Hematopoietic multipotent progenitor cell treated with erythropoietin and hydrocortisone succinate and interleukin-3 and kit ligand, for 6 days (in vitro differentiated cells): ENCODE results near the gene FAM32A.

Experiments
- DNase-seq: peaks from one replicate; pipeline ENCODE4 v3.0.0-alpha.2; 2015

The FAM32A gene

GRCh38 chr19:16203256-16204004 is 18.2 kb downstream of the FAM32A start:
- DNase-seq = no peak

GRCh38 chr19:16204005-16204294 is 18.7 kb downstream of the FAM32A start:
- no peak for DNase-seq

GRCh38 chr19:16205205-16206045 is 20.2 kb downstream of the FAM32A start:
- DNase-seq = no peak

- DNase-seq = no peak
These were observed 20.9 kb downstream of the FAM32A start for GRCh38 chr19:16206046-16206605.

GRCh38 chr19:16206637-16207036 is 21.4 kb downstream of the FAM32A start:
- no peak for DNase-seq

GRCh38 chr19:16207063-16207462 is 21.9 kb downstream of the FAM32A start:
- DNase-seq = no peak

GRCh38 chr19:16207490-16208025 is 22.3 kb downstream of the FAM32A start:
- DNase-seq = no peak

GRCh38 chr19:16208064-16208759 is 23.0 kb downstream of the FAM32A start:
- DNase-seq = no peak

- peak; percentile 66 for DNase-seq
These were observed 23.8 kb downstream of the FAM32A start for GRCh38 chr19:16208847-16209665.

- no peak for DNase-seq
These were observed 25.0 kb downstream of the FAM32A start for GRCh38 chr19:16210168-16210567.

- DNase-seq = no peak
These were observed 27.9 kb downstream of the FAM32A start for GRCh38 chr19:16213076-16213475.

- no peak for DNase-seq
These were observed 31.8 kb downstream of the FAM32A start for GRCh38 chr19:16216744-16217670.

GRCh38 chr19:16217716-16218451 is 32.7 kb downstream of the FAM32A start:
- DNase-seq = peak; percentile 15

GRCh38 chr19:16218851-16219250 is 33.6 kb downstream of the FAM32A start:
- DNase-seq = no peak

GRCh38 chr19:16222806-16223205 is 37.6 kb downstream of the FAM32A start:
- no peak for DNase-seq

- no peak for DNase-seq
These were observed 38.5 kb downstream of the FAM32A start for GRCh38 chr19:16223746-16224145.

GRCh38 chr19:16224293-16225045 is 39.3 kb downstream of the FAM32A start:
- no peak for DNase-seq

- DNase-seq = no peak
These were observed 40.3 kb downstream of the FAM32A start for GRCh38 chr19:16225279-16226183.
